ENCODE data around the gene SF3B3. TPM values are rescaled to one million over a fixed set of nuclear protein-coding genes. Genes with fewer than 3 reads are reported as not detected.
"Not testable (repeated sequence)": the region's sequence is repeated elsewhere in the genome, so short reads cannot be mapped to it uniquely, and the experiment has no call there.

The SF3B3 gene
- total RNA-seq, 3 donors from 2014 or later: 80.2 to 147 (median 133) TPM

DNA sequence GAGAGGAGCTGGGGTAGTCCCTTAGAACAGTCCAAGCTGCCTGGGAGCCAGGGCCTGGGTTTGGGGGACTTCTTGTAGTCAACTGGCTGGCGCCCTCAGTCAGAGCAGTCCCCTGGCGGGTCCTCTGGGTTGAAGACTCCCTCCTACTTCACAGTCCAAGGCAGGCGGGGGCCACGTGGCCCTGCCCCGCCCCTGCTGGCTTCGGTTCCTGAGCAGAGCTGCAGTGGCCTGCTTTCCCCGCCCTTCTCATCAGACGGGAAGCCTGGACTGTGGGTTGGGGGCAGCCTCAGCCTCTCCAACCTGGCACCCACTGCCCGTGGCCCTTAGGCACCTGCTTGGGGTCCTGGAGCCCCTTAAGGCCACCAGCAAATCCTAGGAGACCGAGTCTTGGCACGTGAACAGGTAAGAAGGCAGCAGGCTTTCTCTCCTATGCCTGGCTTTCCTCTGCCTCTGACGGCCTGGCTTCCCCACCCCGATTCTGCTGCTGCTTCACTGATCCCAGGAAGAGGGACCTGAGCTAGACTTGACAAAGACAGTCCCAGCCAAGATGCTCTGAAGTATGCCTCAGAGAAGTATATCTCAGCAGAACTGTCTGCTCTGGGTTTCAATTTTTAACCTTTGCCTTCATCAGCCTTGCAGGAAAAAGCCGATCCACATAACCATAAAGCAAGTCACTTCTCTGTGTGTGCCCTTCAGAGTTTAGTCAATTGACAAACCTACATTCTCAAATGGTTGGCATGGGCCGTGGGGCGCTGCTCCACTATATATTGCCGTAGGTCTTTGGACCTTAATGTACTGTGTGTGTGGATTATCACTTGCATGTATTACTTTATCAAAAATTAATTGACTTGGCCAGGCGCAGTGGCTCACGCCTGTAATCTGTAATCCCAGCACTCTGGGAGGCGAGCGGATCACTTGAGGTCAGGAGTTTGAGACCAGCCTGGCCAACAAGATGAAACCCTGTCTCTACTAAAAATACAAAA lies 56.3 kb downstream of the SF3B3 start:
- no peaks in the 10 kb centered on the region for H3K27me3 ChIP-seq
- no peaks in the 10 kb centered on the region for H3K9me3 ChIP-seq
- H3K36me3 ChIP-seq: no peaks in the 10 kb centered on the region
- H3K4me1 ChIP-seq: peaks cover 10 to 11% of the 10 kb centered on the region in 2 donors
- TF ChIP-seq POLR2A (IDR thresholded peaks at IDR 0.05) (no peak), POLR2AphosphoS5 (IDR thresholded peaks at IDR 0.05) (peak in 1 of 3 donors; percentile 8)
- peak overlapping the region in 2 of 3 donors; percentile 48 to 63 for H3K4me3 ChIP-seq
- H3K27ac ChIP-seq: peak overlapping the region; percentile 85 to 87
- peak in 1 of 2 donors; percentile 63 for DNase-seq (ENCODE audit: low spot score in 2 of 2)
- intact Hi-C loops (cut with DNase I; ENCODE audit: low total_unique reads): no loop called here

- intact Hi-C loops (cut with DNase I; ENCODE audit: low total_unique reads): no loop called here
- peak overlapping the region in 1 of 3 donors; percentile 0 for H3K4me3 ChIP-seq
- H3K27me3 ChIP-seq: no peaks in the 10 kb centered on the region
- TF ChIP-seq POLR2AphosphoS5 (IDR thresholded peaks at IDR 0.05): no peak
- no peak for TF ChIP-seq POLR2A (IDR thresholded peaks at IDR 0.05)
- TF ChIP-seq, protein P1, sequence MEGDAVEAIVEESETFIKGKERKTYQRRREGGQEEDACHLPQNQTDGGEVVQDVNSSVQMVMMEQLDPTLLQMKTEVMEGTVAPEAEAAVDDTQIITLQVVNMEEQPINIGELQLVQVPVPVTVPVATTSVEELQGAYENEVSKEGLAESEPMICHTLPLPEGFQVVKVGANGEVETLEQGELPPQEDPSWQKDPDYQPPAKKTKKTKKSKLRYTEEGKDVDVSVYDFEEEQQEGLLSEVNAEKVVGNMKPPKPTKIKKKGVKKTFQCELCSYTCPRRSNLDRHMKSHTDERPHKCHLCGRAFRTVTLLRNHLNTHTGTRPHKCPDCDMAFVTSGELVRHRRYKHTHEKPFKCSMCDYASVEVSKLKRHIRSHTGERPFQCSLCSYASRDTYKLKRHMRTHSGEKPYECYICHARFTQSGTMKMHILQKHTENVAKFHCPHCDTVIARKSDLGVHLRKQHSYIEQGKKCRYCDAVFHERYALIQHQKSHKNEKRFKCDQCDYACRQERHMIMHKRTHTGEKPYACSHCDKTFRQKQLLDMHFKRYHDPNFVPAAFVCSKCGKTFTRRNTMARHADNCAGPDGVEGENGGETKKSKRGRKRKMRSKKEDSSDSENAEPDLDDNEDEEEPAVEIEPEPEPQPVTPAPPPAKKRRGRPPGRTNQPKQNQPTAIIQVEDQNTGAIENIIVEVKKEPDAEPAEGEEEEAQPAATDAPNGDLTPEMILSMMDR (IDR thresholded peaks at IDR 0.05): peak in 1 of 3 donors; percentile 12
- H3K4me1 ChIP-seq: no peaks in the 10 kb centered on the region
- peak in 1 of 2 donors; percentile 62 for DNase-seq (ENCODE audit: low spot score in 2 of 2)
- peak overlapping the region; percentile 68 to 69 for H3K27ac ChIP-seq
- no peaks in the 10 kb centered on the region for H3K36me3 ChIP-seq
- no peaks in the 10 kb centered on the region for H3K9me3 ChIP-seq
These were observed 58.8 kb downstream of the SF3B3 start for GRCh38 chr16:70582280-70582978.

DNA sequence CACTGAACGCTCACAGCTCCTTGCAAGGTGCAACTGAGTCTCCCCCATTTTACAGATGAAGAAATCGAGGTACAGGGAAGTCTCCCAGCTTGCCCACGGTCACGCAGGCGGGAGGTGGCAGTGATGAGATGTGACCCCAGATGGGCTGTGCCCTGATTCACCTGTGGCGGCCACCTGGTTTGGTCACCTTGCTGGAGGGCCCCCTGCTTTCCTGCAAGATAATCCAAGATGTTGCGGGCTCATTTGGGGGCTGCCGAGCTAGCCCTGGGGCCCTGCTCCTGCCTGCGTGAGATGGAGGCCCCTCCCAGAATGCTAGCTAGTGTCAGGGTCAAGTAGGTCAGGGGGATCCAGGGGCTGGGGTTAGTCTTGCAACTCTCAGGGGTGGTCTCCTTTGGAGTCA lies 63.1 kb downstream of the SF3B3 start:
- Histone ChIP-seq H3K9me3 (no peaks in the 10 kb centered on the region), H3K36me3 (no peaks in the 10 kb centered on the region), H3K27ac (no peak overlapping the region), H3K4me3 (no peak overlapping the region), H3K4me1 (peaks cover 8 to 15% of the 10 kb centered on the region in 2 donors), H3K27me3 (no peaks in the 10 kb centered on the region)
- DNase-seq (ENCODE audit: low spot score in 2 of 2): no peak
- intact Hi-C loops (cut with DNase I; ENCODE audit: low total_unique reads): no loop called here
- TF ChIP-seq, protein P1 (IDR thresholded peaks at IDR 0.05): no peak
- TF ChIP-seq POLR2A (IDR thresholded peaks at IDR 0.05) (no peak), POLR2AphosphoS5 (IDR thresholded peaks at IDR 0.05) (no peak)

- Histone ChIP-seq H3K9me3 (no peaks in the 10 kb centered on the region), H3K27ac (peak overlapping the region; percentile 3 to 95), H3K4me1 (peaks cover 8 to 18% of the 10 kb centered on the region in 2 donors), H3K27me3 (no peaks in the 10 kb centered on the region), H3K36me3 (no peaks in the 10 kb centered on the region), H3K4me3 (no peak overlapping the region)
- no peak for DNase-seq (ENCODE audit: low spot score in 2 of 2)
- no peak for TF ChIP-seq POLR2A (IDR thresholded peaks at IDR 0.05)
- TF ChIP-seq POLR2AphosphoS5 (IDR thresholded peaks at IDR 0.05): no peak
- TF ChIP-seq, protein P1 (IDR thresholded peaks at IDR 0.05): no peak
- intact Hi-C loops (cut with DNase I; ENCODE audit: low total_unique reads): no loop called here
These were observed 64.9 kb downstream of the SF3B3 start for GRCh38 chr16:70588565-70588964.

GRCh38 chr16:70589416-70589815 lies 65.8 kb downstream of the SF3B3 start:
- H3K27me3 ChIP-seq; H3K36me3 ChIP-seq; intact Hi-C loops (cut with DNase I; ENCODE audit: low total_unique reads); H3K9me3 ChIP-seq; DNase-seq (ENCODE audit: low spot score in 2 of 2); H3K4me3 ChIP-seq: not testable (repeated sequence)
- Histone ChIP-seq H3K27ac (peak overlapping the region; percentile 93 to 95), H3K4me1 (peaks cover 8 to 20% of the 10 kb centered on the region in 2 donors)
